Erythroblast (primary cell): ENCODE measurements around the gene CCDC102B.

Source experiments
- GATA1 ChIP-seq: IDR thresholded peaks from 2 replicates; pipeline ENCODE4 v1.6.1; 2011; ENCODE audit warnings: low read depth, mild to moderate bottlenecking, control low read depth, low read length, moderate library complexity
- POLR2A ChIP-seq: IDR thresholded peaks from 2 replicates; pipeline ENCODE4 v1.6.1; 2011; ENCODE audit warnings: mild to moderate bottlenecking, low read length

DNA sequence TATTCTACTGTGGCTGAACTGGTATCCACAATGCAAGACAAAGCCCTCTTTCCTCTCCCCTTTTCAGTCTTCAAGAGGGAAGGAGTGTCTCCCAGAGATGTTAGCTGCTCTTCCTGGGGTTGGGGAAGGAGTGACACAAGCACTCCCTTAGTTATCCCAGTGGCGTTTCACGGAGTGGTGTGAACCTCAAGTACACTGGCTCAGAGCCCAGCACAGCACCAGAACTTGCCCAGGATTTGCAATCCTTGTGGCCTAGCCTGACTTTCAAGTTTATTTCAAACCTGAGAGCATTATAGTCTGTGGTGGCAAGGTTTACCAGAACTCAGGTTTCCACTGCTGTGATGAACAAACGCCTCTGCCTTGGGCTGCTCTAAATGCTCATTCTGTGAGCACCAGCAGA is 162.5 kb downstream of the CCDC102B start:
- TF ChIP-seq POLR2A: no peak
- no peak for TF ChIP-seq GATA1
